T-helper 17 cell (primary cell): ENCODE data around the gene LZTFL1. TPM values are rescaled to one million over a fixed set of nuclear protein-coding genes. Genes with fewer than 3 reads are reported as not detected.

Experiments
- ATAC-seq: fragments of 150-1000 bp; cut with Tn5 transposase; 2 replicates; pipeline ENCODE4 v1.10.0; 2021; ENCODE audit warnings: mild to moderate bottlenecking, moderate library complexity
- DNase-seq, 3 donors: peaks; one replicate each; pipeline versions ENCODE4 v3.0.0 to v3.0.0-alpha.2; 2020 to 2021
- H3K9me3 ChIP-seq: one replicate; pipeline ENCODE4 v1.7.0; 2013; ENCODE audit warnings: low read length, mild to moderate bottlenecking; ENCODE audit not compliant: control insufficient read depth, poor library complexity, severe bottlenecking
- H3K27ac Mint-ChIP-seq: one replicate; pipeline ENCODE4 v1.8.0; 2022; ENCODE audit warnings: mild to moderate bottlenecking, moderate library complexity, mixed read lengths
- H3K27me3 Mint-ChIP-seq: one replicate; pipeline ENCODE4 v1.8.0; 2022; ENCODE audit warnings: mixed read lengths
- H3K36me3 Mint-ChIP-seq: one replicate; pipeline ENCODE4 v1.8.0; 2022; ENCODE audit warnings: low read depth, mixed read lengths
- H3K4me1 Mint-ChIP-seq: one replicate; pipeline ENCODE4 v1.8.0; 2022; ENCODE audit warnings: mild to moderate bottlenecking, mixed read lengths
- H3K4me3 Mint-ChIP-seq: one replicate; pipeline ENCODE4 v1.8.0; 2022; ENCODE audit warnings: mild to moderate bottlenecking, moderate library complexity, mixed read lengths
- total RNA-seq, 4 donors: library from RNA in 2 of 4; stranded (reverse) in 2 of 4; gene quantifications; one replicate each; pipeline ENCODE4 v1.2.3 and lab custom pipeline; 2022 to 2026

The LZTFL1 gene
- total RNA-seq, 2 donors from 2014 or later = 13.0 to 18.1 TPM

DNA sequence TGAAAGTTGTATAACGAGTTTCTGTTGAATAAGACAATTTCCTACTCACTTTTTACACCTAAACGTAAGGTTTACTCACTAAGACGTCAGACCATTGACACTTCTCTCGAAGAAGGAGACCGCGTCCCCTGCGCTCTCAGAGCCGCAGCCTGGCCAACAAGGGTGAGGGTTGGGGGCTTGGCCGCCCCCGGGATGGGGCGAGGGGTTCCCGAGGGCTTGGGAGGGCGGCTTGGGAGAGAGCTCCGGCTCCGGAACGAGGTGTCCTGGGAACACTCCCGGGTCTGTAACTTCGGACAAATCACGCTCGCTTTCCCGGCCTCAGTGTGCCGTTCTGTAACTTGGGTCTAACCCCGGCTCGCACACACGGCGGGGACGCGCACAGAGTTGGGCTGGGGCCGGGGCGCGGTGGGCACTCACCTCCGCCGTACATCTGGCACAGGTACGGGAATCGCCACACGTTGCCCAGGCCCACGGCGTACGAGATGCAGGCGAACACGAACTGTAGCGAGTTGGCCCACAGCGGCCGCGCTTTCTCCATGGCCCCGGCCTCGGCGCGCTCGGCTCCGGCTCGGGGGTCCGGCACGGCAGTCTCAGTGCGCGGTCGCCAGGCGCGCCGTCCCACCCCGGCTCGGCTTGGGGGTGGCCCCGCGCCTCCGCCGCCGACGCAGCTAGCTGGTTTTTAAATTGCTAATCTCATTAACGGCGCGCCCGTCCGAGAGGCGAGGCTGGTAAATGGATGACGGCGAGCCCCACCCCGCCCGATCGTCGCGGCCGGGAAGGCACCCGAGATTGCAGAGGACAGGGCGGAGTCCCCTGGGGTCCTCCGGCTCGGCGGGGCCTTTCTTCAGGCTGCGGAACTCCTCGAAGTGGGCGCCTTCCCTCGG lies 45.8 kb downstream of the LZTFL1 start, which contains the start of gene SLC6A20:
Gene SLC6A20, minus strand, starts transcription at position 655 of the 884 bp plus-strand sequence. Its CDS starts 117 bp downstream, at position 538.
- peaks cover 62% of the 10 kb centered on the region for H3K27me3 Mint-ChIP-seq
- H3K36me3 Mint-ChIP-seq = peaks cover 2% of the 10 kb centered on the region
- H3K27ac Mint-ChIP-seq = peak within 1 kb of the TSS; percentile 51
- ATAC-seq = peak; percentile 52
- H3K9me3 ChIP-seq = no peaks in the 10 kb centered on the region
- DNase-seq = no peak
- H3K4me1 Mint-ChIP-seq = peaks cover 19% of the 10 kb centered on the region
- peak within 1 kb of the TSS; percentile 87 for H3K4me3 Mint-ChIP-seq

GRCh38 chr3:45795509-45795881 lies 46.4 kb downstream of the LZTFL1 start:
- ATAC-seq = no peak
- DNase-seq = no peak
- Mint-ChIP-seq H3K4me1 (peaks cover 19% of the 10 kb centered on the region), H3K36me3 (peaks cover 3% of the 10 kb centered on the region), H3K27me3 (peaks cover 62% of the 10 kb centered on the region), H3K4me3 (peak overlapping the region; percentile 87), H3K27ac (peak overlapping the region; percentile 51)
- no peaks in the 10 kb centered on the region for H3K9me3 ChIP-seq

DNA sequence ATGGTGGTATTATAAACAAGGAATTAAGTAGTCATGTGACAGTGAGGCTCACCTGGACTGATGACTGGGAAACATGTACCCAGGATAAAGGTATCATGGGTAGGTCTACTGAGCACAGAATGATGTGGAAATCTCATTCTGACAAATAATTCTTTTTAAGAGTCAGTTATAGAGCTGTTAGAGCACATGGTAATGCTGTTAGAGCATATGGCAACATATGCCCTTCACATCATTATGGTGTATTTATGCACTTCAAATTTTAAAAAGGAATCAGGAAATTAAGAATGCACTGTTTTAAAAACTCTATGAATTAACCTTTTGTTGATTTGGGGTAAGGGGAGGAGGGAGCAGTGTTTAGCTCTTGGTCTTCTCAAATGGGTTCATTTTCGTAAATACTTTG lies 47.3 kb downstream of the LZTFL1 start:
- peaks cover 19% of the 10 kb centered on the region for H3K4me1 Mint-ChIP-seq
- peaks cover 4% of the 10 kb centered on the region for H3K36me3 Mint-ChIP-seq
- H3K27ac Mint-ChIP-seq = no peak overlapping the region
- H3K4me3 Mint-ChIP-seq = no peak overlapping the region
- DNase-seq = no peak
- H3K27me3 Mint-ChIP-seq = peaks cover 62% of the 10 kb centered on the region
- peaks cover 1% of the 10 kb centered on the region for H3K9me3 ChIP-seq
- no peak for ATAC-seq

DNA sequence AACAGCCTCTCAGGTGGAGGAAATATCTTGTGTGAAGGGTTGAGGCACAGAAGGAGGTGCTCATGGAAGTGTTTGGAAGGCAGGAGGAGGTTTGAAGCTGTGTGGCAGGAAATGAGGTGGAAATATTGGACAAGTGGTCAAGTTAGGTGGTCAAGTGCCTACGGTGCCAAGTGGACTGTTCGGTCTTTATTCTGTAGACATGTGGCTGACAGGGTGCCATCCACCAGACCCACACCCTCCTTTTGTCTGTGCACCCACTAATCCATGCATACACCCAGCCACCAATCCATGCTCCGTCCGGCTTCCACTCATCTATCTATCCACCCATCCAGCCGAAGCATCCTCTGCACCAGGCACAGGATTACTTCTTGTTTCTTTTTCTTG lies 47.8 kb downstream of the LZTFL1 start:
- peaks cover 18% of the 10 kb centered on the region for H3K4me1 Mint-ChIP-seq
- ATAC-seq (no peak), DNase-seq (no peak)
- H3K36me3 Mint-ChIP-seq = peaks cover 4% of the 10 kb centered on the region
- peaks cover 3% of the 10 kb centered on the region for H3K9me3 ChIP-seq
- peaks cover 57% of the 10 kb centered on the region for H3K27me3 Mint-ChIP-seq
- H3K27ac Mint-ChIP-seq = no peak overlapping the region
- H3K4me3 Mint-ChIP-seq = no peak overlapping the region

DNA sequence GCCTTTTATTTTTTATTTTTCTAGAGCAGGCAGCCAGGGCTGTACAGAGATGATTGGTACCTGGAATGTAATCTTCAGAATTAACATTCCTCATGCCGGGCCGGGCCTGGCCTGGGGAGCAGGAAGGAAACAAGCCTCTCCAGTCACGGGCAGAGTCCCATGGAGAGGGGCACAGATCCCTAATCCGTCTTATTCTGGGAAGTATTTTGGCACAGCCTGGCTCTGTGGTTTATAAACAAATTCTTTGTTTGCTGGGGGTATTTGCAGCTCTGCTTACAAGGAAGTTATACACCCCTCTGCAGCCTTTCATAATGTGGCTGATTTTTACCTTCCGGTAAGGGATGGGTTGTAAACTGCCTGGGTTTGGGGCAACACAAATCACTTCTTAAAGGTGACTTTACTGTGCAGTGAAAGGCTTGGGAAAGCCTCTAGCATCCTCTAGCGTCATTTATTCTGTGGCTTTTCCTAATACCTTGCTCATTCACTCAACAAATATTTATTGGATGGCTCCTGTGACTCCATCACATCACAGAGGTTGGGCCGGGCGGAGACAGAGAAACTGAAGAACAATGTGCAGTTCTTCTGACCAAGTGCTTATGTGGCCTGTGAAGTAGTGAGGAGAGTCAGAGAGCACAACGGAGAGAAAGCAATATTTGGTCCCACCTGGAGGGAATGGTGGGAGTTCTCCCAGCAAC lies 48.3 kb downstream of the LZTFL1 start:
- no peak for ATAC-seq
- H3K27me3 Mint-ChIP-seq = peaks cover 51% of the 10 kb centered on the region

DNA sequence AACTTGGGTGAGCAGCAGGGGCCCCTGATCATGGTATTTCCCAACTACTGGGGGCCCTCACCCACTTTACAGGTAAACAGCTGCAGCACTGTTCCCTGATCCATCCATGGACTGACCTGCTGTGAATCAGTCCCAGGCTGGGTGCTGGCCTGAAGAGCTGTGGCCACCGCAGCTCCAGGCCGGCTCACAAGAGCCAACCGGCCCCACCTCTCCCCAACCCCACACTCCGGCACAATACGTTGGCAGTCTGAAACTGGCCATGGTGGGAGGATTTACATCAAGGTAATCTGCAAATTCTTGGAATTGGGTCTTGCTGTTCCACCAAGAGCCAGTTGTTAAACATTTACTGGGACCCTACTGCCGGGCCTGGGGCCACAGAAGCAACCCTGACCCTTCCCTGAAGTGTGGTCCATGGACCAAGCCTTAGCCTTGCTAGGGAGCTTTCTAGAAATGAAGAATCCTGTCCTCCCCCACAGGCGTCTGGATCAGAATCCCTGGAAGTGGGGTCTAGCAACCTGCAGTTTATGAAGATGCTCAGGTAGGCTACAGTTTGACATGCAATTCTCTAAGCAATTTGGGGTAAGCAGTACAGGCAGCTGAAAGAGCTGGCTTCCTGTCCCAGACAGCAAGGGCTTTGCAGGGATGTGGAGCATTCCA lies 49.3 kb downstream of the LZTFL1 start:
- DNase-seq (no peak), ATAC-seq (no peak)
- Mint-ChIP-seq H3K27me3 (peaks cover 41% of the 10 kb centered on the region), H3K4me1 (peaks cover 17% of the 10 kb centered on the region), H3K4me3 (no peak overlapping the region), H3K36me3 (peaks cover 4% of the 10 kb centered on the region), H3K27ac (no peak overlapping the region)
- H3K9me3 ChIP-seq = peaks cover 3% of the 10 kb centered on the region

More for the DNA sequence above, 48.3 kb downstream of the LZTFL1 start:
- no peak for DNase-seq
- H3K36me3 Mint-ChIP-seq = peaks cover 4% of the 10 kb centered on the region
- H3K27ac Mint-ChIP-seq = no peak overlapping the region
- peaks cover 3% of the 10 kb centered on the region for H3K9me3 ChIP-seq
- H3K4me3 Mint-ChIP-seq = no peak overlapping the region
- peaks cover 18% of the 10 kb centered on the region for H3K4me1 Mint-ChIP-seq

- DNase-seq = no peak
- peaks cover 3% of the 10 kb centered on the region for H3K9me3 ChIP-seq
- Mint-ChIP-seq H3K27ac (no peak overlapping the region), H3K36me3 (peaks cover 7% of the 10 kb centered on the region), H3K27me3 (peaks cover 35% of the 10 kb centered on the region), H3K4me3 (no peak overlapping the region), H3K4me1 (peaks cover 16% of the 10 kb centered on the region)
- ATAC-seq = no peak
Observed at GRCh38 chr3:45792036-45792435, 49.9 kb downstream of the LZTFL1 start.

DNA sequence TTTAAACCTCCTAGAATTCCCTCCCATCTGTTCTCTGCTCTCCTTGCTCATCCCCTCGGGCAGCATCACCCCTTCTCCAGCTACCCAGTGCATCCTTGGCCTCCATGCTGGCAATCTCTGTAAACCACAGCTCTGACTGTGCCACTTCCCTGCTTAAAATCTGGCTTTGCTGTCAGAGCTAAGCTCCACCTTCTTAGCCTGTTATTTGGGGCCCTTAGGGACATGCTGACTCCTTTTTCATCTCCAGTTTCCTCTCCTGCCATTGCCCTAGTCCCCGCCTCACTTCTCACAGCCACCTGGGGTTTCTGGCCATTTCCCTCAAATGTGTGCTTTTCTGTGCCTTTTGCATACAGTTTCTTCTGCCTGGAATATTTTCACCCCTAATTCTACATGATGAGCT lies 51.3 kb downstream of the LZTFL1 start:
- H3K27ac Mint-ChIP-seq = no peak overlapping the region
- DNase-seq = no peak
- peaks cover 25% of the 10 kb centered on the region for H3K27me3 Mint-ChIP-seq
- peaks cover 8% of the 10 kb centered on the region for H3K36me3 Mint-ChIP-seq
- peaks cover 14% of the 10 kb centered on the region for H3K4me1 Mint-ChIP-seq
- ATAC-seq = no peak
- H3K9me3 ChIP-seq = peaks cover 3% of the 10 kb centered on the region
- no peak overlapping the region for H3K4me3 Mint-ChIP-seq

GRCh38 chr3:45789235-45789812 lies 52.6 kb downstream of the LZTFL1 start:
- no peak overlapping the region for H3K27ac Mint-ChIP-seq
- H3K4me3 Mint-ChIP-seq = no peak overlapping the region
- H3K36me3 Mint-ChIP-seq = peaks cover 6% of the 10 kb centered on the region
- DNase-seq (no peak), ATAC-seq (no peak)
- H3K9me3 ChIP-seq = peaks cover 3% of the 10 kb centered on the region
- peaks cover 12% of the 10 kb centered on the region for H3K27me3 Mint-ChIP-seq
- H3K4me1 Mint-ChIP-seq = peaks cover 7% of the 10 kb centered on the region

DNA sequence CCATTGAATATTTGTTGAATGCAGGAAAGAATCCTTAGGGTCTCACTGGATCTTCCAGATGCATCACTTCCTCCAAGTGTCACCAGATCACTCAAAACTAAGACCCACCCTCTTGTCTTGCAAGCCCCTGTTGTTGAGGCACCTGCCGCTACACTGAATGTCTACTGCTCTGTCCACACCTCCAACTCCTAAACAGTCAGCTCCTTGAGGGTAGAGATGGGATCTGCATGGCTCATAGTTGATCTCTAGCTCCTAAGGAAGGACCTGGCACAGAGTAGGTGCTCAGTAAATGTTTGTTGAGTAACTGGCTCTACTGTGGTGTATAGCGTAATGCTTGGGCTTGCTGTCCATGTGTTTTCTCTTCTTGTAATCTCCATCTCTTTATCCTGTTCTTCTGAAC lies 54.4 kb downstream of the LZTFL1 start:
- ATAC-seq (no peak), DNase-seq (no peak)
- peaks cover 3% of the 10 kb centered on the region for H3K9me3 ChIP-seq
- Mint-ChIP-seq H3K36me3 (peaks cover 6% of the 10 kb centered on the region), H3K27me3 (no peaks in the 10 kb centered on the region), H3K4me1 (peaks cover 4% of the 10 kb centered on the region), H3K27ac (no peak overlapping the region), H3K4me3 (no peak overlapping the region)

GRCh38 chr3:45786801-45787495 lies 55.0 kb downstream of the LZTFL1 start:
- H3K9me3 ChIP-seq = peaks cover 3% of the 10 kb centered on the region
- DNase-seq = no peak
- Mint-ChIP-seq H3K27me3 (no peaks in the 10 kb centered on the region), H3K4me1 (peaks cover 4% of the 10 kb centered on the region), H3K27ac (no peak overlapping the region), H3K4me3 (no peak overlapping the region), H3K36me3 (peaks cover 6% of the 10 kb centered on the region)
- ATAC-seq = no peak

- DNase-seq = no peak
- no peak overlapping the region for H3K27ac Mint-ChIP-seq
Observed at GRCh38 chr3:45785605-45786150, 56.2 kb downstream of the LZTFL1 start.

More at GRCh38 chr3:45785605-45786150, 56.2 kb downstream of the LZTFL1 start:
- Mint-ChIP-seq H3K36me3 (peaks cover 6% of the 10 kb centered on the region), H3K27me3 (no peaks in the 10 kb centered on the region), H3K4me3 (no peak overlapping the region), H3K4me1 (no peaks in the 10 kb centered on the region)
- no peak for ATAC-seq
- H3K9me3 ChIP-seq = peaks cover 3% of the 10 kb centered on the region
